HUES64 (cell line): ENCODE measurements around the gene SYCE1L.
"Not testable (repeated sequence)": the region's sequence is repeated elsewhere in the genome, so short reads cannot be mapped to it uniquely, and the experiment has no call there.

Experiments
- H3K27ac ChIP-seq: 2 replicates; pipeline ENCODE4 v1.7.0; 2013; ENCODE audit warnings: low read depth, low read length, inconsistent platforms
- H3K27me3 ChIP-seq: 2 replicates; pipeline ENCODE4 v1.6.1; 2013; ENCODE audit warnings: mild to moderate bottlenecking, low read length; ENCODE audit not compliant: insufficient read depth
- H3K36me3 ChIP-seq: 2 replicates; pipeline ENCODE4 v1.6.1; 2013; ENCODE audit warnings: mild to moderate bottlenecking, low read length; ENCODE audit not compliant: insufficient read depth
- H3K4me1 ChIP-seq: 2 replicates; pipeline ENCODE4 v1.6.1; 2013; ENCODE audit warnings: mild to moderate bottlenecking, low read length, moderate library complexity; ENCODE audit not compliant: insufficient read depth
- H3K4me3 ChIP-seq: 2 replicates; pipeline ENCODE4 v1.5.1; 2013; ENCODE audit warnings: mild to moderate bottlenecking, low read length, moderate library complexity
- H3K9ac ChIP-seq: 2 replicates; pipeline ENCODE4 v1.6.1; 2013; ENCODE audit warnings: mild to moderate bottlenecking, low read depth, low read length
- H3K9me3 ChIP-seq: 2 replicates; pipeline ENCODE4 v1.6.1; 2013; ENCODE audit warnings: low read depth, low read length; ENCODE audit not compliant: insufficient read depth
- WGBS: fragments of 150-250, 120-280 bp; methylation state at CpG from one replicate; pipeline ENCODE4 v1.1.7; 2013; ENCODE audit warnings: missing lambda C conversion rate; 5-methylcytosine and 5-hydroxymethylcytosine counted together

The SYCE1L gene

DNA sequence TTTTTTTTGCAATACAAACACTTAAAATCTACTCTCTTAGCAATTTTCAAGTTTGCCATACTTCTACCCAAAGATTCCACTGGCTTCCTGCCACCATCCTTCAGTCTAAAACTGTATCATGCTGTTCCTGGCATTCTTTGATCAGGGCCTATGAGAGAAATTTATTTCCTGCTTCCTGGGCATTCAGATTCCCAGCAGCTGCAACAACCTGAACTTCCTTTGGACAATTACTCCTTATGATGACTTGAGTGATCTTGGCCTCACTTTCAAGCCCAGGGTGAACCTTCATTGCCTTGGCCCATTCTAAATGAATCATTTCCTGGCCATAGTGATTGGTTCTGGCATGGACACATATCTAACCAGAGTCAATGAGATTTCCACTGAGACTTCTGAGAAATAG is 26.3 kb upstream of the SYCE1L start:
- Histone ChIP-seq H3K36me3 (no peaks in the 10 kb centered on the region), H3K4me3 (no peak overlapping the region), H3K27me3 (no peaks in the 10 kb centered on the region), H3K27ac (no peak overlapping the region), H3K9me3 (no peaks in the 10 kb centered on the region), H3K4me1 (no peaks in the 10 kb centered on the region), H3K9ac (no peak overlapping the region)

DNA sequence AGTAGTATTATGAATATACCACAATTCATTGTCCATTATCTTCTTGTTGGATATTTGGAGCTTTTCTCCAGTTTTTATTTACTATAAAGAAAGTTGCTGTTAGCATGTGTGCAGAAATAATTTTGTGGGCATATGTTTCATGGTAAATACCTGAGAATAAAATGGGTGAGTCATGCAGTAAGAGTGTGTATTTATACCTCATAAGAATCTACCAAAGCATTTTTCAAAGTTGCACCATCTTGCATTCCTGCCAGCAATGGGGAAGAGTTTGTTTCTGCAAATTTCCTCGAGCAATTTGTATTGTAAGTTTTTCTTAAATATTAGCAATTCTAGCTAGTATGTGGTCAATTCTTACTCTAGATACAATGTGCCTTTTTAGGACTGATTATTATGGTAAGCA is 16.1 kb upstream of the SYCE1L start:
- Histone ChIP-seq H3K4me1 (no peaks in the 10 kb centered on the region), H3K4me3 (no peak overlapping the region), H3K27ac (no peak overlapping the region), H3K9ac (no peak overlapping the region), H3K27me3 (no peaks in the 10 kb centered on the region), H3K36me3 (no peaks in the 10 kb centered on the region), H3K9me3 (no peaks in the 10 kb centered on the region)
- WGBS, result 67% methylated on average over 1 of the region's 1 CpG

DNA sequence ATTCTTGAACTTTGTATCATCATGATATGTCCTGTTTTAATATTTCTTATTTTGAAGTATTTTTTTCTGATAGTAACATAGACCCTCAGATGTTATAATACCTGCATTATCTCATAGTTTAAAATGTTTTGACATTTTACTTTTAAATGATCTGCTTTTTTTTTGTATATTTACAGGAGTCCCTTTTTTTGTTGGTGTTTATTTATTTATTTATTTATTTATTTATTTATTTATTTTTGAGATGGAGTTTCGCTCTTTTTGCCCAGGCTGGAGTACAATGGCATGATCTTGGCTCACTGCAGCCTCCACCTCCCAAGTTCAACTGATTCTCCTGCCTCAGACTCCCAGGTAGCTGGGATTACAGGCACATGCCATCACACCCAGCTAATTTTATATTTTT is 12.9 kb upstream of the SYCE1L start:
- not testable (repeated sequence) for H3K9me3 ChIP-seq, H3K27me3 ChIP-seq, H3K4me3 ChIP-seq, H3K27ac ChIP-seq, H3K4me1 ChIP-seq, H3K9ac ChIP-seq, H3K36me3 ChIP-seq
- no CpG with 5 or more reads among the region's 1 CpG for WGBS

- 0 out of 2 replicates have a peak, but pooled peaks cover 3% of the 10 kb centered on the region for H3K4me1 ChIP-seq
- peak overlapping the region; percentile 99 for H3K27ac ChIP-seq
- H3K27me3 ChIP-seq, result no peaks in the 10 kb centered on the region
- H3K4me3 ChIP-seq, result peak overlapping the region; percentile 99
- H3K9me3 ChIP-seq, result no peaks in the 10 kb centered on the region
- peak overlapping the region; percentile 90 for H3K9ac ChIP-seq
- under 1% methylated on average over 19 of the region's 19 CpGs for WGBS
- H3K36me3 ChIP-seq, result peaks cover 22% of the 10 kb centered on the region
Measured at GRCh38 chr16:77190190-77190477, 9.1 kb upstream of the SYCE1L start.

- Histone ChIP-seq H3K27me3 (no peaks in the 10 kb centered on the region), H3K4me3 (peak within 1 kb of the TSS; percentile 99), H3K9ac (peak within 1 kb of the TSS; percentile 90), H3K36me3 (peaks cover 27% of the 10 kb centered on the region), H3K4me1 (0 out of 2 replicates have a peak, but pooled peaks cover 3% of the 10 kb centered on the region), H3K9me3 (no peaks in the 10 kb centered on the region), H3K27ac (peak within 1 kb of the TSS; percentile 99)
- under 1% methylated on average over 63 of the region's 63 CpGs for WGBS
Measured at GRCh38 chr16:77190478-77191258, 8.5 kb upstream of the SYCE1L start, which contains the start of gene MON1B. TSS of gene MON1B (plus strand) at chr16:77191190. CDS start at chr16:77191486, 296 bp downstream.

DNA sequence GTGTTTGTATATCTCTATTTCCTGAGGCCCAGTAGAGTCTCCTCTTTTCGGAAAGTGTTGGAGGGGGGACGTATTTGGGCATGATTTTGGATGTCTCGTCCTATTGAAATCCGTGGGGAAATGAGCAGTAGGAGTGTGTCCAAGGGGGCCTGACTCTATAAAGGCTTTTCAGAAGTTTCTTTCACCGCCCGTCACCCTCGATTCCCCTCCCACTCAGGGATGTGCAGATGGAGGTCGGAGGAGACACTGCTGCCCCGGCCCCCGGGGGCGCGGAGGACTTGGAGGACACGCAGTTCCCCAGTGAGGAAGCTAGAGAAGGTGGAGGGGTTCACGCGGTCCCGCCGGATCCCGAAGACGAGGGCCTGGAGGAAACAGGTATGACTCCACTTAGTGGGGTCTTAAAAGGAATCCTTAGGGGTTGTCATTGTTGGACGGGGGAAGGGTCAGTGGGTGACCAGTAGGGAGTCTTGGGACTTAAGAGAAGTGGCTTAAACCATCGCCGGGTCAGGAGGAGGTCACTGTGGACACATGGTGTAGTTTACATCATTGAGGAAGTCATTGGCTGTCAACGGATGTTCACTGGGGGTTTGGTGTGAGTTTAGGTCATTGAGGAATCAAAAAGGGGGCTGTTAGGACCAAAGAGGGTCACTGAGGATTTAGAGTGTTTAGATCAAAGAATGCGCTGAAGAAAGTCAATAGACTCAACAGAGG is 7.8 kb upstream of the SYCE1L start:
- Histone ChIP-seq H3K9ac (peak overlapping the region; percentile 87), H3K9me3 (no peaks in the 10 kb centered on the region), H3K27me3 (no peaks in the 10 kb centered on the region), H3K4me1 (0 out of 2 replicates have a peak, but pooled peaks cover 3% of the 10 kb centered on the region), H3K27ac (peak overlapping the region; percentile 99), H3K4me3 (peak overlapping the region; percentile 99), H3K36me3 (peaks cover 31% of the 10 kb centered on the region)
- WGBS, result 6% methylated on average over 21 of the region's 24 CpGs

DNA sequence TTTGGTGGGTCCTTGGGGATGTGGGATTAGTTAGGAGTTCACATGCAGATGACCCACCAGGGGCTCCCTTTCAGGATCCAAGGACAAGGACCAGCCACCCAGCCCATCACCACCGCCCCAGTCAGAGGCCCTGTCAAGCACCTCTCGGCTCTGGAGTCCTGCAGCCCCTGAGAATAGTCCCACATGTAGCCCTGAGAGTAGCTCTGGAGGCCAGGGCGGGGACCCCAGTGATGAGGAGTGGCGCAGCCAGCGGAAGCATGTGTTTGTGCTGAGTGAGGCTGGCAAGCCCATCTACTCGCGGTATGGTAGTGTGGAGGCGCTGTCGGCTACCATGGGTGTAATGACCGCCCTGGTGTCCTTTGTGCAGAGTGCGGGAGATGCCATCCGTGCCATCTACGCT is 5.8 kb upstream of the SYCE1L start:
- H3K4me1 ChIP-seq, result 0 out of 2 replicates have a peak, but pooled peaks cover 3% of the 10 kb centered on the region
- H3K9ac ChIP-seq, result no peak overlapping the region
- 96% methylated on average over 13 of the region's 13 CpGs for WGBS
- H3K27ac ChIP-seq, result no peak overlapping the region
- no peaks in the 10 kb centered on the region for H3K9me3 ChIP-seq
- no peak overlapping the region for H3K4me3 ChIP-seq
- H3K36me3 ChIP-seq, result peaks cover 47% of the 10 kb centered on the region
- H3K27me3 ChIP-seq, result no peaks in the 10 kb centered on the region

DNA sequence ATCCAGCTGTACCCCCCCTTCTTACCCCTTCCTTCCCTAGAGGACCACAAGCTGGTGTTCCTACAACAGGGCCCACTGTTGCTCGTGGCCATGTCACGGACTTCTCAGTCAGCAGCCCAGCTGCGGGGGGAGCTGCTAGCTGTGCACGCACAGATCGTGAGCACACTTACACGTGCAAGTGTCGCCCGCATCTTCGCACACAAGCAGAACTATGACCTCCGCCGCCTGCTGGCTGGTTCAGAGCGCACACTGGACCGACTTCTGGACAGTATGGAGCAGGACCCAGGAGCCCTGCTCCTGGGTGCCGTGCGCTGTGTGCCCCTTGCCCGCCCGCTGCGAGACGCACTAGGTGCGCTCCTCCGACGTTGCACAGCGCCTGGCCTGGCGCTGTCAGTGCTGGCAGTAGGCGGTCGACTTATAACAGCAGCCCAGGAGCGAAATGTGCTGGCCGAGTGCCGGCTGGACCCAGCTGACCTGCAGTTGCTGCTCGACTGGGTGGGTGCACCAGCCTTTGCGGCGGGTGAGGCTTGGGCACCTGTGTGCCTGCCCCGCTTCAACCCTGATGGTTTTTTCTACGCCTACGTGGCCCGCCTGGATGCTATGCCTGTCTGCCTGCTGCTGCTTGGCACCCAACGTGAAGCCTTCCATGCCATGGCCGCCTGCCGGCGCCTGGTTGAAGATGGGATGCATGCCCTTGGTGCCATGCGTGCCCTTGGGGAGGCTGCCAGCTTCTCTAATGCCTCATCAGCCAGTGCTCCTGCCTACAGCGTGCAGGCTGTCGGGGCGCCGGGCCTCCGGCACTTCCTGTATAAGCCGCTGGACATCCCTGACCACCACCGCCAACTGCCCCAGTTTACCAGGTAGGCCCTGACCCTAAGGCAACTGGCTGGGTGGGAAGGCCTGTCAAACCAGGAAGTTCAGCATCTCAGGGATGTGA is 4.6 kb upstream of the SYCE1L start:
- H3K9me3 ChIP-seq, result no peaks in the 10 kb centered on the region
- no peak overlapping the region for H3K27ac ChIP-seq
- H3K9ac ChIP-seq, result no peak overlapping the region
- H3K4me3 ChIP-seq, result no peak overlapping the region
- WGBS, result 97% methylated on average over 48 of the region's 48 CpGs
- H3K4me1 ChIP-seq, result 0 out of 2 replicates have a peak, but pooled peaks cover 3% of the 10 kb centered on the region
- H3K27me3 ChIP-seq, result no peaks in the 10 kb centered on the region
- peaks cover 59% of the 10 kb centered on the region for H3K36me3 ChIP-seq

DNA sequence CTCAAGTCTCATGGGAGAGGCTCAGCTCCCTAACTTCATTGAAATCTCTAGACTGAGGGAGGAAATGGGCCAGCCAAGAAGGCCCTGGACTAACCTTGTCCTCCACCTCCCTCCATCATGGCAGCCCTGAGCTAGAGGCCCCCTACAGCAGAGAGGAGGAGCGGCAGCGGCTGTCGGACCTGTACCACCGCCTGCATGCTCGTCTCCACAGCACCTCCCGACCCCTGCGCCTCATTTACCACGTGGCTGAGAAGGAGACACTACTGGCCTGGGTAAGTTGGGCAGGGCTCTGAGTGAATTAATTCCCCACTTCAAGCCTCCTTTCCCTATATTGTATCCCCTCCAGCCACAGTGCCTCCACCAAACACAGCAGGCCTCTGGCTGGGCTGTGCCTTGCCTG is 3.8 kb upstream of the SYCE1L start:
- Histone ChIP-seq H3K4me1 (0 out of 2 replicates have a peak, but pooled peaks cover 3% of the 10 kb centered on the region), H3K27ac (no peak overlapping the region), H3K9me3 (no peaks in the 10 kb centered on the region), H3K4me3 (no peak overlapping the region), H3K9ac (no peak overlapping the region), H3K36me3 (peaks cover 62% of the 10 kb centered on the region), H3K27me3 (no peaks in the 10 kb centered on the region)
- WGBS, result 96% methylated on average over 8 of the region's 8 CpGs

DNA sequence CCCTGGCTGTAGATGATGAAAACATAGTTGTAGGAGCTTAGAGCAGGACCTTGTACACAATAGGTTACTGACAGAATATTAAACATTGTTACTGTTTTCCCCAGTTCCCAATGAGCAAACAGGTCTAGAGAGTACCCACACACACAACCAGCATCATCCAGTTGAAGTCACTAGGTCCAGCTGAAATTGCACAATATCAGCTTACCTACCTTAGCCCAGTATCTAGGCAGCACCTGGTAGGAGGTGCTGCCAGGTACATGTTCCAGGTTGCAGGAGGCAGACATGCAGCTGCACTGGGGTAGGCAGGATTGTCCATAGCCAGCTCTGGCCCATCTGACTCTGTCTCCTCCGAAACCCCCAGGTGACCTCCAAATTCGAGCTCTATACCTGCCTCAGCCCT is 1.5 kb upstream of the SYCE1L start:
- H3K27me3 ChIP-seq, result no peaks in the 10 kb centered on the region
- peaks cover 62% of the 10 kb centered on the region for H3K36me3 ChIP-seq

GRCh38 chr16:77206533-77206932 is 7.3 kb downstream of the SYCE1L start:
- Histone ChIP-seq H3K27ac (no peak overlapping the region; the same call in 1 of the 2 replicates), H3K36me3 (no peaks in the 10 kb centered on the region)
- 82% methylated on average over 2 of the region's 2 CpGs for WGBS

More for the DNA sequence above, 1.5 kb upstream of the SYCE1L start:
- no peaks in the 10 kb centered on the region for H3K9me3 ChIP-seq
- no peak overlapping the region for H3K27ac ChIP-seq
- no peak overlapping the region for H3K4me3 ChIP-seq
- no peak overlapping the region for H3K9ac ChIP-seq
- H3K4me1 ChIP-seq, result no peaks in the 10 kb centered on the region
- WGBS, result 97% methylated on average over 2 of the region's 2 CpGs

More at GRCh38 chr16:77206533-77206932, 7.3 kb downstream of the SYCE1L start:
- no peaks in the 10 kb centered on the region for H3K9me3 ChIP-seq
- H3K4me1 ChIP-seq, result peaks cover 19% of the 10 kb centered on the region
- H3K9ac ChIP-seq, result no peak overlapping the region; the same call in 1 of the 2 replicates
- no peak overlapping the region for H3K4me3 ChIP-seq
- H3K27me3 ChIP-seq, result peaks cover 7% of the 10 kb centered on the region; the same call in 1 of the 2 replicates
